Right ventricle myocardium superior (tissue), 1 donor: Measurements from ENCODE around the gene MRGPRD. TPM values are rescaled to one million over a fixed set of nuclear protein-coding genes. Genes with fewer than 3 reads are reported as not detected.
"Not testable (repeated sequence)": the region's sequence is repeated elsewhere in the genome, so short reads cannot be mapped to it uniquely, and the experiment has no call there.

Experiments
- ATAC-seq: fragments of 200-7000 bp; cut with Tn5 transposase; one replicate; pipeline ENCODE4 v1.9.1; 2020; ENCODE audit warnings: mild to moderate bottlenecking; ENCODE audit not compliant: poor library complexity
- DNase-seq: peaks from one replicate; pipeline ENCODE4 v3.0.0-alpha.2; 2020
- intact Hi-C: fragments of 100-400 bp; cut with DNase I; formaldehyde crosslinking; loops from one replicate; pipeline ENCODE4 v1.11.2; 2022
- total RNA-seq: library from RNA; stranded (reverse); fragmentation: NEBNext Ultra II Directional; extraction: Animal tissue kit (Norgen Biotek cat#: 25700); gene quantifications from one replicate; pipeline ENCODE4 v1.2.1, GENCODE V29; 2021
- donor health status: DM: no; HTN: yes; CAD: no; lungs with severe emphysema.

Gene MRGPRD
- total RNA-seq, 1 donor from 2014 or later, result not detected

GRCh38 chr11:69008737-69009440, 28.1 kb upstream of the MRGPRD start:
- intact Hi-C loops, result no loop called here
- DNase-seq (peak; percentile 81), ATAC-seq (peak; percentile 22)

DNA sequence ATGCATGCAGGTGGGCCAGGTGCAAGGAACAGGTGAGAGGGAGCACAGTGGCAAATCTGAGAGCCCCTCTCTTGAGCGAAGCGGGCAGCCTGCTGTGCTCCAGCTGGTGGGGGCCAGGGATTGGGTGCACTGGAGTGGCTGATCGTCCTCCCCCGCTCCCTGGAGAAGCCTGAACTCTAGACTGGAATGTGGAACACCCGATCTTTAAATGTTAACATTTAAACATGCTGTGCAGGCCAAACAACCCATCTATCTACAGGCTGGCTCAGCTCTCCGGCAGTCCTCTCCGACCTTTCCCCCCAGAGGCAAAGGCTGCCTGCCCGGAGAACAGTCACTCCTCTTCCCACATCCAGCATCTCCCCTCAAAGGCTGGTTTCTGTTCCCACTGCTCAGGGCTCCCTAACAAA, 27.2 kb upstream of the MRGPRD start:
- intact Hi-C loops, result no loop called here
- DNase-seq, result peak; percentile 30
- no peak for ATAC-seq

DNA sequence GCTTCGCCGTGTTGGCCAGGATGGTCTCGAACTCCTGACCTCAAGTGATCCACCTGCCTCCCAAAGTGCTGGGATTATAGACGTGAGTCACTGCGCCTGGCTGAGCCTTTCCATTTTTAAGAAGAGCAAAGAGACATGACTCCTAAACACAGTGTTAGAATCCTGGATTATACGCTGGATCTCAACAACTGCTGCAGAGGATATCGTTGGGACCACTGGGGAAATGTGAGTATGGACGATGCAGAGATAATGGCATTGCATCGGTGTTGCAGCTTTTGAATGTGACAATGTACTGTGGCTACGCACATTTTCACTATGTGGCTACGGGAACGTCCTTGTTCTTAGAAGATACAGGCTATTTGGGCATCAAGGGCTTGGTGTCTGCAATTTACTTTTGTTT, 26.0 kb upstream of the MRGPRD start:
- ATAC-seq (no peak), DNase-seq (no peak)
- intact Hi-C loops, result no loop called here

DNA sequence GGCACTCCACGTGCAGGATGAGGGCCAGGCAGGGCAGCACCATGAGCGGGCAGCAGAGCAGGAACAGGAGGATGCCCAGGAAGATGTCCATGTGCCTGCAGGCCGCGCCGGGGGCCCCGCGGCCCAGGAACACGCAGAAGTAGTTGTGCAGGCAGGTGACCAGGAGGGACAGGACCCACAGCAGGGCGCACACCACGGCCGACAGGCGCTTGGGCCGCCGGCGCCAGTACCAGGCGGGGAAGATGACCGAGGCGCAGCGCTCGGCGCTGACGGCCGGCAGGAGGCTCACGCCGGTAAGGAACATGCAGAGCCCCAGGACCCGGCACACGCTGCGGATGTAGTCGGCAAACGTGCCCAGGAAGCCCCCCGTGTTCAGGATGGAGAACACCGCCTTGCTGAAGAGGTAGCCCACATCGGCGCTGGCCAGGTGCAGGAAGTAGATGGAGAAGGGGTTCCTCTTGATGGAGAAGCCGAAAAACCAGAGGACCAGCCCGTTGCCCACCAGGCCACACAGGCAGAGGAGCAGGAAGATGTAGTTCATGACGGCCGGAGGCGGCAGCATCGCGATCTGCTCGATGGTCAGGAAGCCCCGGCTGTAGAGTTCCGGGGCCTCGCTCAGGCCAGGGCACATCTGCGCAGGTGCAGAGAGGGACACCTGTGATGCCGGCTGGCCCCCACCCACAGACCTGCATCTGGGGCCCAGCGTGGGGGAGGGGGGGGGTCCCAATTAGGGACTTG, 25.0 kb upstream of the MRGPRD start:
- peak; percentile 37 for DNase-seq
- intact Hi-C loops, result no loop called here
- ATAC-seq, result no peak

DNA sequence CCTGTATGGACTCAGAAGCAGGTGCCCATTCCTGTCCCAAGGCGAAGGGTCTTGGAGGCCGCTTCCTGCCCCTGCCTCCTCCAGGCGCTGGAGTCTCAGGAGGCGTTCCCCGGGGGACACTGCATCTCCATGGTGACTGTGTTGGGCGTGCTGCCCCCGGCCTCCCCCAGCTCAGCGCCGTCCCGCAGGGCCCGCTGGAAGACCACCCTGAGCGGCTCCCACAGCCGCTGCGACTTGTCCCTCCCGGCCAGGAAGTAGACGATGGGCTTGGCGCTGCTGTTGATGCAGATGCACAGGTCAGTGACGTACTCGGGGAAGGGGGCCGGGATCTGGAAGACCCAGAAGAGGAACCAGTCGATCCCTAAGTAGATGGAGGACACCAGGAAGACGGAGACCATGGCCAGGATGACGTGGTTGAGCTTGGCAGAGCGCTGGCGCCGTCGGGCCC, 24.4 kb upstream of the MRGPRD start:
- ATAC-seq, result no peak
- intact Hi-C loops, result no loop called here
- peak; percentile 37 for DNase-seq

GRCh38 chr11:69004411-69005182, 23.8 kb upstream of the MRGPRD start:
- DNase-seq (peak; percentile 32), ATAC-seq (no peak)
- intact Hi-C loops, result no loop called here

GRCh38 chr11:69003866-69004367, 23.1 kb upstream of the MRGPRD start:
- DNase-seq, result no peak
- no peak for ATAC-seq
- intact Hi-C loops, result no loop called here

DNA sequence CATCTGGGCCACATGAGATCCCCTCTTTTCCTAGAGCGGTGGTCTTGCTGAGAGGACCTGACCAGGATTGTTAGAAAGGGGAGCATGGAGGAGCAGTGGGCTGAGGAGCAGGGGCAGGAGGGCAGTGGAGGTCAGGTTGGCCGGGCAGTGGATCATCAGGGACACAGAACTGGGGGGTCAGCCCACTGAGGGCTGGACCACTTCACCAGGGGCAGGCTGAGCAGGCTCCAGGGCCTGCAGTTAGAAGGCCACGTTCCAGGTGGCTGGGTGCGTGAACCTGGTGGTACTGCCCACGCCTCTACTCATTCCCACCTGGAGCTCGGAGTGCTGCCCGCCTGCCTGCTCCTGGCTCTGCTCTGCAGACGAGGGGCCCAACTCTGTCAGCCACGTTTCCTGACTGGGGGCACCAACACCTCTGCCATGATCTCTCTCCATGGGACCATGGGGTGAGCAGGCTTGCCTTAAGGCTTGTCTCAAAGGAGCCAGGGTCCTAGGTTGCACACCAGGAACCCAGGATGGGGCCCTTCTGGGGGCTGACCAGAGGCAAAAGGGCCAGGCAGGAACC, 22.6 kb upstream of the MRGPRD start:
- DNase-seq (peak; percentile 35), ATAC-seq (no peak)
- intact Hi-C loops, result no loop called here

- no peak for ATAC-seq
- peak; percentile 29 for DNase-seq
- intact Hi-C loops, result no loop called here
These were observed 21.9 kb upstream of the MRGPRD start for GRCh38 chr11:69002570-69003231.

GRCh38 chr11:69002110-69002569, 21.4 kb upstream of the MRGPRD start:
- ATAC-seq, result no peak
- DNase-seq, result peak; percentile 3
- intact Hi-C loops, result no loop called here

- ATAC-seq (no peak), DNase-seq (peak; percentile 34)
- intact Hi-C loops, result no loop called here
These were observed 20.7 kb upstream of the MRGPRD start for GRCh38 chr11:69001243-69002081.

DNA sequence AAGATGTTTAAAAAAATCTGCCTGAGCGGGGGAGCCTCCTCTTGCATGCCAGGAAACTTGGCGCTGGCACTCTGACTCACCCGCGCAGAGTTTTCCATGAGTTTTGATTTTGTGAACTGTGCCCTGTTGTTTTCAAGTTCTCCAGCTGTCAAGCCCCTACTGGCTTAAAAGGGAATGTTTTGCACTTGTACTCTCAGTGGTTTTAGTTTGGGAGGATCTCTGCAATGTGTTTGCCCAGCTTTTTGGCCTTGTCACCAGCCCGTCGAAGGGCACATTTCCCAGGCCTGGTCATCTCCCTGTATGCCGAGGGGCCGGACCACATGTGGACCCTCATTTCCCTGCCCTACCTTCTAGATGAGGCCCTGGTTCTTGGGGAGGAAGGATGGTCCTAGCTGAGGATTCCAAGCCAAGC, 20.1 kb upstream of the MRGPRD start:
- ATAC-seq, result peak; percentile 33
- intact Hi-C loops, result no loop called here
- DNase-seq, result peak; percentile 51

- no peak for DNase-seq
- intact Hi-C loops, result no loop called here
- ATAC-seq, result no peak
These were observed 19.6 kb upstream of the MRGPRD start for GRCh38 chr11:69000391-69000790.

- intact Hi-C loops, ATAC-seq: not testable (repeated sequence)
- peak; percentile 18 for DNase-seq
These were observed 19.1 kb upstream of the MRGPRD start for GRCh38 chr11:68999748-69000355.

DNA sequence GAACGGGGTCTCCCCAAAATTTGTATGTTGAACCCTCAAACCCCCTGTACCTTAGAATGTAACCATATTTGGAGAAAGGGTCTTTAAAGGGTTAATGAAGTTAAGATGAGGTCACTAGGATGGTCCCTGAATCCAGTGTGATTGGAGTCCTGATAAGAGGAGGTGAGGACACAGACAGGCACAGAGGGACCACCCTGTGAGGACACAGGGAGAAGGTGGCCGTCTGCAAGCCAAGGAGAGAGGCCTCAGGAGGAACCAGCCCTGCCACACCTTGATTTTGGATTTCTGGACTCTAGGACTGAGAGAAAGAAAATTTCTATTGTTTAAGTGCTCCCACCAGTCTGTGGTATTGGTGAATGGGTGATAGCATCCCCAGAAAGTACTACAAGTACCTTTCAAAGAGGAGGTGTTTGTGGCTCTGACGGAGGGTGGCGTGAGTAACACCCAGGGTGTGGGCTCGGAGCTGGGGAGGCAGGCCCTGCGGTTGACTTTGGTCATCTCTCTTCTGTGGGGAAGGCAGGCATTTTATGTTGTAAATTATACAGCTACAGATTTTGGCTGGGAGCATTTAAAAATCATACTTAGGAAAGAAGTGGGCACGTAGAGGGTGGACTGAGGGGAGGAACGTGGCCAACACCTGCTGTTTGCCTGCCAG, 18.4 kb upstream of the MRGPRD start:
- intact Hi-C loops, result no loop called here
- DNase-seq (peak; percentile 8), ATAC-seq (no peak)

DNA sequence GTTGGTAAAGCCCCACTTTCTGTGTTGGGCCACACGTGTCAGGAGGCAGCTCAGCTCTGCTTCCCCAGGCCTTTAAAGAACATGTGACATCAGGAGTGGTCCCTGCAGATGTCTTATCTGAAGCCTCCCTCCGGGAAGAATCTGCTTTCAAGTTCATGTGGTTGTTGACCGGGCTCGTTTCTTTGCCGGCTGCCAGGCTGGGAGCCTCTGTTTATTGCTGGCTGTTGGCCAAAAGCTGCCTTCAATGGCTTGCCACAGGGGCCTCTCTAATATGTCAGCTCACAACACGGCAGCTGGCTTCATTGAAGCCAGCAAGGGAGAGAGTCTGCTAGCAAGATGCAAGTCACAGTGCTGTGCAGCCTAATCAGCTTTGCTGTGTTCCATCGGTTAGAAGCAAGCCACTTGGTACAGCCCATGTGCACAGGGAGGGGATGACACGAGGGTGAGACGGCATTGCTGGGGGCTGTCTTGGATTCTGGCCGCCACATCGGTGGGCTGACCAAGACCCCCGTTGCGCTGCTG, 17.7 kb upstream of the MRGPRD start:
- intact Hi-C loops, result no loop called here
- peak; percentile 32 for ATAC-seq
- peak; percentile 44 for DNase-seq
